Left hindlimb (tissue), 1 donor: Measurements from ENCODE around the gene MIPEP.
"Not testable (repeated sequence)": the region's sequence is repeated elsewhere in the genome, so short reads cannot be mapped to it uniquely, and the experiment has no call there.

Experiments used
- DNase-seq: peaks from one replicate; pipeline ENCODE4 v3.0.0-alpha.2; 2018

Gene MIPEP

GRCh38 chr13:23884361-23884760, 4.8 kb downstream of the MIPEP start:
- DNase-seq, result not testable (repeated sequence)

GRCh38 chr13:23883255-23883654, 5.9 kb downstream of the MIPEP start:
- DNase-seq, result no peak

DNA sequence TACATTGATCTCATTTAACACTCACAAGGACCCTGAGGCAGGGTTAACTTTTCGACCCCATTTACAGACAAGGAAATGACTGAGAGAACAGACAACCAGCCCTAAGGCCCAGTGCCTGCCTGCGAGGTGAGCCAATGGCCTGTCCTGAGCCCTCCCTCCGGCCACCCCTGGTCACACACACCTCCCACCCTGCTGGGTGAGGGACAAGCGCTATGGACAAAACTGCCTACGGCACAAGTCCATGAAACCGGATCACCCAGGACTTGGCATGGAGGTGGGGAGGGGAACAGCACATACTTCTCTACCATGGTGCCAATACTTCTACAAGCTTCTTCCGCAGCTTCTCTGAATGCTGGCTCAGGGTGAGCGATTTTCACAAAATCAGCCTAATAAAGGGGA, 7.8 kb downstream of the MIPEP start:
- DNase-seq, result not testable (repeated sequence)

- not testable (repeated sequence) for DNase-seq
Measured at GRCh38 chr13:23880493-23881401, 8.5 kb downstream of the MIPEP start.

DNA sequence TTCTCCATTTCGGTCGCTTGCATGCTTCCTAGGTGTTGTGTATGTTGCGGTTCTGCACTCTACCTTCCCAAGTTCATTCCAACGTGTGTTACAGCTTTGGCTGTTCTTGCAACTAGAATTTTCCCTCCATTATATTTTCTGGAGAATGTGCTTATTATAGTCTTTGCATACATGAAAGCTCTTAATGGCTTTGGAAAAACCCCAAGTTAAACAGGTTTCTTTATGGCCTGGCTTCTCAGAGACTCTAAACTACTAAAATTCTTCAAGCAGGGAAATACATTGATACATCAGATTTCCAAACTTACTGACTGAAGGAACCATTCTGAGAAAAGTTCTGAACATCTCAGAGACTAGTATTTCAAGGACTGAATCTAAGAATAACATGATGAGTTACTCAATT, 11.9 kb downstream of the MIPEP start:
- no peak for DNase-seq

DNA sequence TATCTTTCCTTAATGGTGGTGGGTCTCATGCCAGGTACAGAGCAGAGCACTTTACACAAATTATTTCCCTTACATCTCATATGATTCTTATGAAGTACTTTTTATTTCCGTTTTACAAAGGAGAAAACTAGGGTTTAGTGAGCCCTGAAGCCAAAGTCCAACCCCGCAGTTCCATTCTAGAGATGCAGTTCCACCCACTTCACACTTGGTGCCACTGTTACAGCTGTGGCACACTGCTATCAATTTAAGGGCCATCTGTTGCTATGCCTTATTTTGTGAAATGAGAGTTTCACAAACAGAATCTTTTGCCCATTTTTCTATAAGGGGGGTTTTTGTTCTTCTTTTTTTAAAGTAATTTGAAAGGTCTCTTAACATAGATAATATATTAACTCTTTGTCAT, 12.9 kb downstream of the MIPEP start:
- DNase-seq, result no peak

GRCh38 chr13:23871616-23872220, 17.5 kb downstream of the MIPEP start:
- DNase-seq, result no peak

GRCh38 chr13:23870356-23871140, 18.7 kb downstream of the MIPEP start:
- no peak for DNase-seq

GRCh38 chr13:23868521-23868920, 20.7 kb downstream of the MIPEP start:
- no peak for DNase-seq

- no peak for DNase-seq
Measured at GRCh38 chr13:23867027-23867491, 22.1 kb downstream of the MIPEP start.

GRCh38 chr13:23866420-23867026, 22.7 kb downstream of the MIPEP start:
- peak; percentile 45 for DNase-seq

- DNase-seq, result no peak
Measured at GRCh38 chr13:23865906-23866305, 23.3 kb downstream of the MIPEP start.

- DNase-seq, result no peak
Measured at GRCh38 chr13:23865026-23865425, 24.2 kb downstream of the MIPEP start.

- no peak for DNase-seq
Measured at GRCh38 chr13:23861310-23861709, 27.9 kb downstream of the MIPEP start.

- no peak for DNase-seq
Measured at GRCh38 chr13:23859904-23860303, 29.3 kb downstream of the MIPEP start.

DNA sequence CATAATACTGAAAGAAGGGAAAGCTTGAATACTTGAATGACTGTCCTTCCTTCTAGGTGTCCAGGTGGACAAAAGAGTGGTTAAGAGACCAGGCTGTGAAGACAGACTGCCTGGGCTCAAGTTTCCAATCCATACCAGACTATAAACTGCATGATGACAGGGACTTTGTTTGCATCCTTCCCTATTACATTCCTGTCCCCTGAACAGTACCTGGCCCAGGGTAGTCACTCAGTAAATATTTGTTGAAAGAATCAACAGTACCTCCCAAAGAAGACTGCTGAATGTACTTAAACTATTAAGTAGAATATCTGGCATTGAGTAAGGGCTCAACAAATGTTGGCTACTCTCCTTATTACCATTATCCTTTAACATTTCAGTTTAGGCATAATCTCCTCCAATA, 29.7 kb downstream of the MIPEP start:
- no peak for DNase-seq

DNA sequence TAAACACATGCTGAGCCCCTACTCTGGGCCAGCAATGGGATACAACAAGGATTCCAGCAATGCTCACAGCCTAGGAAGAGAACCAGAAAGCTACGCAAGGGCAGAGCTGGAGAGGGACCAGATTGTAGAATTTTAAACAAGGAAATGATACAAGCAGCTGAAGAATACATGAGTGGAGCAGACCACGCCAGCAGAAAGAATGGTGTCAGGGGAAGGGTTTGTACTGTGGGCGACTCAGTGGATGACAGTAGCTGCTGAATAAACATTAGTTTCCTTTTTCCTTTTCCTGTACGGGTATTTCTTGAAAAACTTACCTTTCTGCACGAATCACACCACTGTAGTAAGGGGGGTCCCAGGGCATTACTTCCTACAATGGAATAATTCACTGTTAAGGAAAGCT, 30.7 kb downstream of the MIPEP start:
- DNase-seq, result no peak

GRCh38 chr13:23856008-23856750, 33.0 kb downstream of the MIPEP start:
- DNase-seq, result no peak

DNA sequence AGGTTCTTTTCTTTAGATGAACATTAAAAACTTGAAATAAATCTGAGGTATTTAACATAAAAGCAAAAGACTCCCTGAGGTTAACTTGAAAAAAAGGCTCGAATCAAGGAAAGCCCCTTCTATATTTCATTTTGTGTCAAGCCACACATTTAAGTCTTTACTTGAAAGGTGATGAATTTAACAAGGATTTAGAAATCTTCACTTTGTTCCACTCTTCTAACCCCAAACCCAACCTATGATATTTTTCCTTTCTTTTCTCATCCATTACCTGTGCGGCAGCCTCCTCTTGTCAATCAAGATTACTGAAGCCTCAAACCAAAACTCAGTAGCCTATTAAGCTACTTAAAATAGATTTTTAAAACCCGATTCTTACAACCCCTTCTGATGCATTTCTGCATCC, 33.8 kb downstream of the MIPEP start:
- DNase-seq, result no peak

- DNase-seq, result no peak
Measured at GRCh38 chr13:23852351-23852750, 36.8 kb downstream of the MIPEP start.

GRCh38 chr13:23851106-23851505, 38.1 kb downstream of the MIPEP start:
- DNase-seq, result no peak

- no peak for DNase-seq
Measured at GRCh38 chr13:23850134-23850533, 39.1 kb downstream of the MIPEP start.
